HEK293 (cell line): Measurements from ENCODE around the gene STPG3.
A peak's percentile ranks its signal among the peaks of the same experiment; 100 is the strongest.

Experiments used
- CTCF ChIA-PET: fragments of 350-600 bp; formaldehyde crosslinking; extraction: SDS; loops from one replicate; lab custom pipeline; 2021; ENCODE audit warnings: antibody characterized with exemption; lab: Yijun Ruan, JAX
- POLR2A ChIA-PET: fragments of 300-600 bp; formaldehyde crosslinking; extraction: SDS; loops from one replicate; lab custom pipeline; 2020; ENCODE audit warnings: antibody characterized with exemption, inconsistent platforms; lab: Yijun Ruan, JAX
- H3K27ac ChIP-seq: fragments of 200-500 bp; sonication (Bioruptor generic); 2 replicates; pipeline ENCODE4 v1.5.1; 2014; ENCODE audit warnings: low read depth, low read length, control low read depth, inconsistent platforms; ENCODE audit errors: extremely low read depth
- H3K36me3 ChIP-seq, 2 experiments: fragments of 200-500 bp in 1 of 2; sonication (Bioruptor generic) in 1 of 2; 1 replicate in 1 of 2; 2 replicates in 1 of 2; pipeline ENCODE4 v1.5.1; 2014 to 2017; ENCODE audit warnings: inconsistent platforms in 2 of 2, low read length in 2 of 2; ENCODE audit not compliant: control insufficient read depth in 2 of 2, insufficient read depth in 1 of 2
- H3K4me1 ChIP-seq: fragments of 200-500 bp; sonication (Bioruptor generic); 2 replicates; pipeline ENCODE4 v1.5.1; 2014; ENCODE audit warnings: mild to moderate bottlenecking, low read length, inconsistent platforms; ENCODE audit not compliant: control insufficient read depth, insufficient read depth
- H3K4me3 ChIP-seq: 2 replicates; pipeline ENCODE4 v1.5.1; 2011; ENCODE audit warnings: low read depth, mild to moderate bottlenecking, control low read depth, low read length, moderate library complexity
- H3K9me3 ChIP-seq: fragments of 200-500 bp; sonication (Bioruptor generic); 2 replicates; pipeline ENCODE4 v1.5.1; 2014; ENCODE audit warnings: low read depth, low read length, inconsistent platforms; ENCODE audit not compliant: control insufficient read depth, insufficient read depth
- GLIS1 ChIP-seq: fragments of 450-650 bp; formaldehyde crosslinking; IDR thresholded peaks from 2 replicates; pipeline ENCODE4 v1.5.1; 2016; ENCODE audit warnings: missing biosample characterization, missing genetic modification characterization
- GLIS2 ChIP-seq: fragments of 450-650 bp; formaldehyde crosslinking; IDR thresholded peaks from 2 replicates; pipeline ENCODE4 v1.5.1; 2016; ENCODE audit warnings: missing biosample characterization, missing genetic modification characterization
- KLF1 ChIP-seq: fragments of 450-650 bp; formaldehyde crosslinking; IDR thresholded peaks from 2 replicates; pipeline ENCODE4 v1.5.1; 2016; ENCODE audit warnings: missing biosample characterization, missing genetic modification characterization
- SP3 ChIP-seq: fragments of 450-650 bp; formaldehyde crosslinking; IDR thresholded peaks from 2 replicates; pipeline ENCODE4 v1.5.1; 2016; ENCODE audit warnings: missing biosample characterization, missing genetic modification characterization
- ZBTB17 ChIP-seq: fragments of 450-650 bp; formaldehyde crosslinking; IDR thresholded peaks from 2 replicates; pipeline ENCODE4 v1.5.1; 2016; ENCODE audit warnings: missing biosample characterization, missing genetic modification characterization
- ZBTB7A ChIP-seq: fragments of 450-650 bp; formaldehyde crosslinking; IDR thresholded peaks from 2 replicates; pipeline ENCODE4 v1.5.1; 2016; ENCODE audit warnings: low read depth, missing biosample characterization, missing genetic modification characterization
- ZEB2 ChIP-seq: fragments of 450-650 bp; formaldehyde crosslinking; IDR thresholded peaks from 2 replicates; pipeline ENCODE4 v1.5.1; 2016; ENCODE audit warnings: missing biosample characterization, missing genetic modification characterization
- ZIC2 ChIP-seq: fragments of 450-650 bp; formaldehyde crosslinking; IDR thresholded peaks from 2 replicates; pipeline ENCODE4 v1.5.1; 2016; ENCODE audit warnings: missing biosample characterization, missing genetic modification characterization
- ZNF175 ChIP-seq: fragments of 450-650 bp; formaldehyde crosslinking; IDR thresholded peaks from 2 replicates; pipeline ENCODE4 v1.5.1; 2016; ENCODE audit warnings: missing biosample characterization, missing genetic modification characterization
- ZNF202 ChIP-seq: fragments of 450-650 bp; formaldehyde crosslinking; IDR thresholded peaks from 2 replicates; pipeline ENCODE4 v1.5.1; 2016; ENCODE audit warnings: missing biosample characterization, missing genetic modification characterization, borderline replicate concordance
- ZNF239 ChIP-seq: fragments of 450-650 bp; formaldehyde crosslinking; IDR thresholded peaks from 2 replicates; pipeline ENCODE4 v1.5.1; 2016; ENCODE audit warnings: missing biosample characterization, missing genetic modification characterization
- ZNF274 ChIP-seq, 2 experiments: fragments of 200-500 bp in 1 of 2; fragments of 450-650 bp in 1 of 2; sonication (Bioruptor generic) in 1 of 2; formaldehyde crosslinking in 1 of 2; IDR thresholded peaks; 2 replicates each; pipeline versions ENCODE4 v1.5.1 to v1.6.1; 2014 to 2016; ENCODE audit warnings: borderline replicate concordance in 1 of 2, inconsistent platforms in 1 of 2, low read length in 1 of 2, missing biosample characterization in 1 of 2, missing genetic modification characterization in 1 of 2
- ZNF302 ChIP-seq: fragments of 450-650 bp; formaldehyde crosslinking; IDR thresholded peaks from 2 replicates; pipeline ENCODE4 v1.5.1; 2016; ENCODE audit warnings: missing biosample characterization, missing genetic modification characterization, low read depth
- ZNF341 ChIP-seq: fragments of 450-650 bp; formaldehyde crosslinking; IDR thresholded peaks from 2 replicates; pipeline ENCODE4; 2016; ENCODE audit warnings: low read depth, missing biosample characterization, missing genetic modification characterization
- ZNF501 ChIP-seq: fragments of 450-650 bp; formaldehyde crosslinking; IDR thresholded peaks from 2 replicates; pipeline ENCODE4 v1.5.1; 2016; ENCODE audit warnings: missing biosample characterization, missing genetic modification characterization
- ZNF544 ChIP-seq: fragments of 450-650 bp; formaldehyde crosslinking; IDR thresholded peaks from 2 replicates; pipeline ENCODE4 v1.5.0; 2017; ENCODE audit warnings: missing biosample characterization, missing genetic modification characterization
- ZNF785 ChIP-seq: fragments of 450-650 bp; formaldehyde crosslinking; IDR thresholded peaks from 2 replicates; pipeline ENCODE4 v1.5.1; 2016; ENCODE audit warnings: missing biosample characterization, missing genetic modification characterization
- ZNF791 ChIP-seq: fragments of 450-650 bp; formaldehyde crosslinking; IDR thresholded peaks from 2 replicates; pipeline ENCODE4 v1.5.1; 2016; ENCODE audit warnings: missing biosample characterization, missing genetic modification characterization
- TF ChIP-seq, protein P1 (sequence below): fragments of 450-650 bp; formaldehyde crosslinking; IDR thresholded peaks from 2 replicates; pipeline ENCODE4 v1.5.1; 2016; ENCODE audit warnings: missing biosample characterization, missing genetic modification characterization
- TF ChIP-seq, protein P2 (sequence below): fragments of 450-650 bp; formaldehyde crosslinking; IDR thresholded peaks from 2 replicates; pipeline ENCODE4 v1.5.1; 2016; ENCODE audit warnings: missing biosample characterization, missing genetic modification characterization
- TF ChIP-seq, protein P3 (sequence below): fragments of 450-650 bp; formaldehyde crosslinking; IDR thresholded peaks from 2 replicates; pipeline ENCODE4 v1.5.1; 2017; ENCODE audit warnings: missing biosample characterization, missing genetic modification characterization
- TF ChIP-seq, protein P4 (sequence below): fragments of 450-650 bp; formaldehyde crosslinking; IDR thresholded peaks from 2 replicates; pipeline ENCODE4 v1.5.1; 2016; ENCODE audit warnings: missing biosample characterization, missing genetic modification characterization
- TF ChIP-seq, protein P5 (sequence below): fragments of 450-650 bp; formaldehyde crosslinking; IDR thresholded peaks from 2 replicates; pipeline ENCODE4 v1.5.1; 2017; ENCODE audit warnings: missing biosample characterization, missing genetic modification characterization

Gene STPG3

DNA sequence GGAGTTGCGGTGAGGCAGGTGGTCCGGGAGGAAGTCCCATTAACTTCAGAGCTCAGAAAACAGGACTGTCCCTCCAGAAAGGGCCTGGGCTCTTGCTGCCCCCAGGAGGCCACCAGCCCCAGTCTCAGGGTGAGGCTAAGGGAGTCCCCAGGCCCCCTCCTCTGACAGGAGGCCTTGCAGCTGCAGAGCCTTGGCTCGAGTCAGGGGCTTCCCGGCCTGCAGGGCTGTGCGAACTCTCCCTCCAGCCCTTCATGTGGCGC is 3.2 kb upstream of the STPG3 start:
- CTCF ChIA-PET, result interaction anchor here (0.7 to 3.6 kb wide), 4 partner anchors 9 to 175 kb away, joined by 3 to 29 read pairs (median 4); partner anchors contain the start of genes EXD3 and NOXA1

DNA sequence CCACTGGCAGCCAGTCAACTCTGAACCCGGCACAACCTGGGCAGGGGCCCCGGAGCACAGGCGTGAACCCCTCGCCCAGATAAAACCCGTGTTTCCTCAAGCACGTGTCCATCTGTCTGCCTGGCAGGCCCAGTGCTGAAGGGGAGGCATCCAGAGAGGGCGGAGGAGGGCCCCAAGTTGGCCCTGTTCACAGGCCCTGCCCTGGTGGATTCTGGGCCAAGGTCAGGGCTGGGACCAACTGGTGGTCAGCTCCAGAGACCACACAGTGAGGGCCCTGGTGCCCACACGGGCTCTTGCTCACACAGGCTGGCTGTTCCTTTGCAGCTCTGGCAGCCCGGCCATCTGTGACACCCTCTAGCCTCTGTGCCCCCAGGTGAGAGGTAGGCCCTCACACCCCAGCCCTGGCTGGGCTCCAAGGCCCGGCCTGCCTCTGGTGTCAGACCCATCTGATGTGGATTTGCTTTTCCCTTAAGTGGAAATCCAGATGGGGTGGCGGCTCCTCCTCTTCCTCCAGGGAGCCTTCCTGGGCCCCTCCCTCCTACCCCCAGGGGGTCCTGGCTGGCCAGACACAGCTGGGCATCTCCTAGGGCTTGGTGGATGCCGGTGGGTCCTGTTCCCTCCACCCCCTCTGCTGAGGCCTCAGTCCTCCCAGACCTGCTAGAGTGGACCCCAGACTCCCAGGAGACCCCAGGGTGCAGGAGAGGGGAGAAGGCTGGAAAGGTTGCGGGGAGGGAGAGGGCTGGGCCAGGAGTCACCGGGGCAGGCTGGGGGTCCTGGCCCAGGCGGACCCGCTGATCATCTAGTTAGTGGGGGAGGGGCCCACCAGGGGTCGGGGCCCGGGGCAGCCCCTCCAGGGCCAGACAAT is 525 bp upstream of the STPG3 start:
- ChIA-PET CTCF (interaction anchor here (0.5 to 2.3 kb wide), 3 partner anchors 12 to 17 kb away, joined by 3 to 14 read pairs (median 5); no protein-coding TSS in a partner anchor), POLR2A (interaction anchor here (0.6 to 9.1 kb wide), 4 partner anchors 9 to 722 kb away, joined by 3 to 336 read pairs (median 4); partner anchors contain the start of gene TUBB4B)
- Histone ChIP-seq H3K27ac (no peak overlapping the region), H3K4me1 (no peaks in the 10 kb centered on the region; the same call in 1 of the 2 replicates), H3K4me3 (no peak overlapping the region), H3K36me3 (no peaks in the 10 kb centered on the region), H3K9me3 (no peaks in the 10 kb centered on the region)
- no peak for TF ChIP-seq ZNF302 (tag by site-specific recombination)
- TF ChIP-seq ZIC2 (tag by site-specific recombination), result peak; percentile 80
- peak; percentile 23; the same call in 1 of the 2 replicates for TF ChIP-seq ZNF341 (tag by site-specific recombination)
- TF ChIP-seq GLIS1, result peak; percentile 43
- 0 out of 2 replicates have a peak, but pooled peaks have one; percentile 55 for TF ChIP-seq GLIS2 (tag by site-specific recombination)

More for the DNA sequence above, 3.2 kb upstream of the STPG3 start:
- H3K4me3 ChIP-seq, result no peak overlapping the region
- TF ChIP-seq ZBTB17 (no peak), ZNF501 (tag by site-specific recombination) (no peak), ZNF544 (tag by site-specific recombination) (no peak), ZNF274 (IDR thresholded peaks at IDR 0.05; ENCODE audit: low read length) (no peak), ZNF274 (tag by site-specific recombination; IDR thresholded peaks at IDR 0.05; ENCODE audit: borderline replicate concordance) (no peak), ZNF785 (tag by site-specific recombination) (no peak), ZEB2 (no peak), KLF1 (tag by site-specific recombination) (no peak), ZNF175 (no peak), ZNF202 (no peak), ZNF791 (tag by site-specific recombination) (no peak), ZNF302 (tag by site-specific recombination) (no peak), ZNF239 (tag by site-specific recombination) (no peak), SP3 (tag by site-specific recombination) (no peak), ZBTB7A (no peak)
- TF ChIP-seq, protein P1, sequence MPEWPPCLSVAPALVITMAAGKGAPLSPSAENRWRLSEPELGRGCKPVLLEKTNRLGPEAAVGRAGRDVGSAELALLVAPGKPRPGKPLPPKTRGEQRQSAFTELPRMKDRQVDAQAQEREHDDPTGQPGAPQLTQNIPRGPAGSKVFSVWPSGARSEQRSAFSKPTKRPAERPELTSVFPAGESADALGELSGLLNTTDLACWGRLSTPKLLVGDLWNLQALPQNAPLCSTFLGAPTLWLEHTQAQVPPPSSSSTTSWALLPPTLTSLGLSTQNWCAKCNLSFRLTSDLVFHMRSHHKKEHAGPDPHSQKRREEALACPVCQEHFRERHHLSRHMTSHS (tag by site-specific recombination), result no peak
- TF ChIP-seq, protein P2, sequence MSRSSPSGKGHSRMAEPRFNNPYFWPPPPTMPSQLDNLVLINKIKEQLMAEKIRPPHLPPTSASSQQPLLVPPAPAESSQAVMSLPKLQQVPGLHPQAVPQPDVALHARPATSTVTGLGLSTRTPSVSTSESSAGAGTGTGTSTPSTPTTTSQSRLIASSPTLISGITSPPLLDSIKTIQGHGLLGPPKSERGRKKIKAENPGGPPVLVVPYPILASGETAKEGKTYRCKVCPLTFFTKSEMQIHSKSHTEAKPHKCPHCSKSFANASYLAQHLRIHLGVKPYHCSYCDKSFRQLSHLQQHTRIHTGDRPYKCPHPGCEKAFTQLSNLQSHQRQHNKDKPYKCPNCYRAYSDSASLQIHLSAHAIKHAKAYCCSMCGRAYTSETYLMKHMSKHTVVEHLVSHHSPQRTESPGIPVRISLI (tag by site-specific recombination), result no peak
- TF ChIP-seq, protein P3, sequence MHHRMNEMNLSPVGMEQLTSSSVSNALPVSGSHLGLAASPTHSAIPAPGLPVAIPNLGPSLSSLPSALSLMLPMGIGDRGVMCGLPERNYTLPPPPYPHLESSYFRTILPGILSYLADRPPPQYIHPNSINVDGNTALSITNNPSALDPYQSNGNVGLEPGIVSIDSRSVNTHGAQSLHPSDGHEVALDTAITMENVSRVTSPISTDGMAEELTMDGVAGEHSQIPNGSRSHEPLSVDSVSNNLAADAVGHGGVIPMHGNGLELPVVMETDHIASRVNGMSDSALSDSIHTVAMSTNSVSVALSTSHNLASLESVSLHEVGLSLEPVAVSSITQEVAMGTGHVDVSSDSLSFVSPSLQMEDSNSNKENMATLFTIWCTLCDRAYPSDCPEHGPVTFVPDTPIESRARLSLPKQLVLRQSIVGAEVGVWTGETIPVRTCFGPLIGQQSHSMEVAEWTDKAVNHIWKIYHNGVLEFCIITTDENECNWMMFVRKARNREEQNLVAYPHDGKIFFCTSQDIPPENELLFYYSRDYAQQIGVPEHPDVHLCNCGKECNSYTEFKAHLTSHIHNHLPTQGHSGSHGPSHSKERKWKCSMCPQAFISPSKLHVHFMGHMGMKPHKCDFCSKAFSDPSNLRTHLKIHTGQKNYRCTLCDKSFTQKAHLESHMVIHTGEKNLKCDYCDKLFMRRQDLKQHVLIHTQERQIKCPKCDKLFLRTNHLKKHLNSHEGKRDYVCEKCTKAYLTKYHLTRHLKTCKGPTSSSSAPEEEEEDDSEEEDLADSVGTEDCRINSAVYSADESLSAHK (tag by site-specific recombination), result no peak
- TF ChIP-seq, protein P4, sequence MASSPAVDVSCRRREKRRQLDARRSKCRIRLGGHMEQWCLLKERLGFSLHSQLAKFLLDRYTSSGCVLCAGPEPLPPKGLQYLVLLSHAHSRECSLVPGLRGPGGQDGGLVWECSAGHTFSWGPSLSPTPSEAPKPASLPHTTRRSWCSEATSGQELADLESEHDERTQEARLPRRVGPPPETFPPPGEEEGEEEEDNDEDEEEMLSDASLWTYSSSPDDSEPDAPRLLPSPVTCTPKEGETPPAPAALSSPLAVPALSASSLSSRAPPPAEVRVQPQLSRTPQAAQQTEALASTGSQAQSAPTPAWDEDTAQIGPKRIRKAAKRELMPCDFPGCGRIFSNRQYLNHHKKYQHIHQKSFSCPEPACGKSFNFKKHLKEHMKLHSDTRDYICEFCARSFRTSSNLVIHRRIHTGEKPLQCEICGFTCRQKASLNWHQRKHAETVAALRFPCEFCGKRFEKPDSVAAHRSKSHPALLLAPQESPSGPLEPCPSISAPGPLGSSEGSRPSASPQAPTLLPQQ (tag by site-specific recombination), result no peak
- TF ChIP-seq, protein P5, sequence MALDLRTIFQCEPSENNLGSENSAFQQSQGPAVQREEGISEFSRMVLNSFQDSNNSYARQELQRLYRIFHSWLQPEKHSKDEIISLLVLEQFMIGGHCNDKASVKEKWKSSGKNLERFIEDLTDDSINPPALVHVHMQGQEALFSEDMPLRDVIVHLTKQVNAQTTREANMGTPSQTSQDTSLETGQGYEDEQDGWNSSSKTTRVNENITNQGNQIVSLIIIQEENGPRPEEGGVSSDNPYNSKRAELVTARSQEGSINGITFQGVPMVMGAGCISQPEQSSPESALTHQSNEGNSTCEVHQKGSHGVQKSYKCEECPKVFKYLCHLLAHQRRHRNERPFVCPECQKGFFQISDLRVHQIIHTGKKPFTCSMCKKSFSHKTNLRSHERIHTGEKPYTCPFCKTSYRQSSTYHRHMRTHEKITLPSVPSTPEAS (tag by site-specific recombination), result no peak
- H3K4me1 ChIP-seq, result peaks cover 3% of the 10 kb centered on the region; the same call in 1 of the 2 replicates
- peaks cover 0 to 12% of the 10 kb centered on the region in 2 experiments; a peak in 1 of 3 replicates for H3K36me3 ChIP-seq
- POLR2A ChIA-PET, result interaction anchor here (0.9 to 1.5 kb wide), 2 partner anchors 11 to 54 kb away, joined by 3 to 5 read pairs; partner anchors contain the start of gene NRARP
- H3K27ac ChIP-seq, result no peak overlapping the region
- H3K9me3 ChIP-seq, result no peaks in the 10 kb centered on the region
